Nucleus accumbens (tissue), 56 donors: ENCODE results near the gene COX4I1.
A peak's percentile ranks its signal among the peaks of the same experiment; 100 is the strongest.

Source experiments
- DNase-seq, 56 donors: peaks; one replicate each; lab custom pipeline; 2025; lab: John Stamatoyannopoulos, UW

Gene COX4I1

GRCh38 chr16:85765767-85766166 lies 33.7 kb upstream of the COX4I1 start:
- DNase-seq, result no peak

GRCh38 chr16:85767531-85767930 lies 32.0 kb upstream of the COX4I1 start:
- peak in 8 of 56 donors; percentile 5 to 29 (median 10) for DNase-seq

GRCh38 chr16:85768199-85768598 lies 31.3 kb upstream of the COX4I1 start:
- DNase-seq, result no peak

- DNase-seq, result no peak
These were observed 28.8 kb upstream of the COX4I1 start for GRCh38 chr16:85770741-85771140.

- no peak for DNase-seq
These were observed 26.5 kb upstream of the COX4I1 start for GRCh38 chr16:85773044-85773443.

GRCh38 chr16:85774136-85774535 lies 25.4 kb upstream of the COX4I1 start:
- DNase-seq, result no peak

- no peak for DNase-seq
These were observed 24.7 kb upstream of the COX4I1 start for GRCh38 chr16:85774811-85775210.

GRCh38 chr16:85777583-85778310 lies 21.7 kb upstream of the COX4I1 start:
- DNase-seq, result no peak

- no peak for DNase-seq
These were observed 20.6 kb upstream of the COX4I1 start for GRCh38 chr16:85778873-85779272.

GRCh38 chr16:85780281-85780680 lies 19.2 kb upstream of the COX4I1 start:
- DNase-seq, result no peak

- no peak for DNase-seq
These were observed 18.3 kb upstream of the COX4I1 start for GRCh38 chr16:85781156-85781555.

- DNase-seq, result peak in 52 of 56 donors; percentile 2 to 79 (median 37)
These were observed 17.7 kb upstream of the COX4I1 start for GRCh38 chr16:85781695-85782370.

- no peak for DNase-seq
These were observed 17.0 kb upstream of the COX4I1 start for GRCh38 chr16:85782451-85782850.

- no peak for DNase-seq
These were observed 16.1 kb upstream of the COX4I1 start for GRCh38 chr16:85783441-85783840.

GRCh38 chr16:85784813-85785212 lies 14.7 kb upstream of the COX4I1 start:
- no peak for DNase-seq

GRCh38 chr16:85785927-85786326 lies 13.6 kb upstream of the COX4I1 start:
- DNase-seq, result no peak

GRCh38 chr16:85788819-85789218 lies 10.7 kb upstream of the COX4I1 start:
- no peak for DNase-seq

- no peak for DNase-seq
These were observed 9.7 kb upstream of the COX4I1 start for GRCh38 chr16:85789773-85790172.

- no peak for DNase-seq
These were observed 5.7 kb upstream of the COX4I1 start for GRCh38 chr16:85793662-85794298.

GRCh38 chr16:85794696-85795095 lies 4.8 kb upstream of the COX4I1 start:
- DNase-seq, result no peak

- DNase-seq, result no peak
These were observed 3.3 kb upstream of the COX4I1 start for GRCh38 chr16:85796152-85796551.

GRCh38 chr16:85796599-85796998 lies 2.9 kb upstream of the COX4I1 start:
- no peak for DNase-seq
